Measurements from ENCODE around the gene STAT2.
"Not testable (repeated sequence)": the region's sequence is repeated elsewhere in the genome, so short reads cannot be mapped to it uniquely, and the experiment has no call there.

The STAT2 gene

DNA sequence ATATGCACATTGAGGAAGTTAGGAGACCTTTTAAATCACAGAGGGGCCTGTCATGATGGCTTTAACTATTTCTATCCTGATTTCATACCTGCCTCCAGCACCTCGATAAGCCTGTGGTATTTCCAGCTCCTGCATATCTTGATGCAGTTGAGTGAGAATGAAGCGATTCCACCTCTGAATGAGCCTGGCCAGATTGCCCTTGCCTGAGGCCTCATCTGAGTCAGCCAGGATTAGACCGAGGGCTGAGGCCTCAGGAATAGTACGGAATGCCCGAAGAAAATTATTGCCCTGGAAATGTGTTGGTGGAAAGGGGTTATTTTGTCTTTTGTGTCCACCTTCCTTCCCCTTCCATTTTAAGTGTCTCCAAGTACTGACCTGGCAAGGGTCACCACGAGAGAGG lies 35.7 kb downstream of the STAT2 start:
- no peak for DNase-seq

DNA sequence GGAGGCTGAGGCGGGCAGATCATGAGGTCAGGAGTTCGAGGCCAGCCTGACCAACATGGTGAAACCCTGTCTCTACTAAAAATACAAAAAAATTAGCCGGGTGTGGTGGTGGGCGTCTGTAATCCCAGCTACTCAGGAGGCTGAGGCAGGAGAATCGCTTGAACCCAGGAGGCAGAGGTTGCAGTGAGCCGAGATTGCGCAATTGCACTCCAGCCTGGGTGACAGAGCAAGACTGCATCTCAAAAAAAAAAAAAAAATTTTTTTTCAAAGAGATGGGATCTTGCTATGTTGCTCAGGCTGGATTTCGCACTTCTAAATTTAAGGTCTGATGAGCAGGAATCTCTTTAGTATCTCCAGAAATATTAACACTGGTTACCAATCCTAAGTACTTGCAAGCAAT lies 38.3 kb downstream of the STAT2 start:
- not testable (repeated sequence) for DNase-seq

DNA sequence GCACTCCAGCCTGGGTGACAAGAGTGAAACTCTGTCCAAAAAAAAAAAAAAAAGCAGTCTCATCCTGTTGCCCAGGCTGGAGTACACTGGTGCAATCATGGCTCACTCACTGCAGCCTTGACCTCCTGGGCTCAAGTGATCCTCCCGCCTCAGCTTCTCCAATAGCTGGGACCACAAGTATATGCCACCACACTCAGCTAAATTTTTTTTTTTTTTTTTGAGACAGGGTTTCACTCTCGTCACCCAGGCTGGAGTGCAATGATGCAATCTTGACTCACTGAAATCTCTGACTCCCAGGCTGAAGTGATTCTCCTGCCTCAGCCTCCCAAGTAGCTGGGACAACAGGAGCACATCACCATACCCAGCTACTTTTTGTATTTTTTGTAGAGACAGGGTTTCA lies 38.9 kb downstream of the STAT2 start:
- no peak for DNase-seq

DNA sequence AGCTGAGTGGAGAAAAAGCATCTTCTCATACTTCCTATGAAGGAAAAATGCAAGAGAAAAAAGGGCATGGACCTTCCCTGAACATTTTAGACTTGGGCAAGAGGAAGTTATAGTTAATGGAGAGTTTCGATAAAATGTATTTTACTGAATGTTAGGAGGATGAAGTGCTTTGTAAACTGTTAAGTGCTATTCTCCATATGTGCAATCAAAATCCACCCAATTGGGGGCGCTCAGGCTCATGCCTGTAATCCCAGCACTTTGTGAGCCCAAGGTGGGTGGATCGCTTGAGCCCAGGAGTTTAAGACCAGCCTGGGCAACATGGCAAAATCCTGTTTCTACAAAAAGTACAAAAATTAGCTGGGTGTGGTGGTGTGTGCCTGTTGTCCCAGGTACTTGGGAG lies 42.2 kb downstream of the STAT2 start:
- DNase-seq = no peak

DNA sequence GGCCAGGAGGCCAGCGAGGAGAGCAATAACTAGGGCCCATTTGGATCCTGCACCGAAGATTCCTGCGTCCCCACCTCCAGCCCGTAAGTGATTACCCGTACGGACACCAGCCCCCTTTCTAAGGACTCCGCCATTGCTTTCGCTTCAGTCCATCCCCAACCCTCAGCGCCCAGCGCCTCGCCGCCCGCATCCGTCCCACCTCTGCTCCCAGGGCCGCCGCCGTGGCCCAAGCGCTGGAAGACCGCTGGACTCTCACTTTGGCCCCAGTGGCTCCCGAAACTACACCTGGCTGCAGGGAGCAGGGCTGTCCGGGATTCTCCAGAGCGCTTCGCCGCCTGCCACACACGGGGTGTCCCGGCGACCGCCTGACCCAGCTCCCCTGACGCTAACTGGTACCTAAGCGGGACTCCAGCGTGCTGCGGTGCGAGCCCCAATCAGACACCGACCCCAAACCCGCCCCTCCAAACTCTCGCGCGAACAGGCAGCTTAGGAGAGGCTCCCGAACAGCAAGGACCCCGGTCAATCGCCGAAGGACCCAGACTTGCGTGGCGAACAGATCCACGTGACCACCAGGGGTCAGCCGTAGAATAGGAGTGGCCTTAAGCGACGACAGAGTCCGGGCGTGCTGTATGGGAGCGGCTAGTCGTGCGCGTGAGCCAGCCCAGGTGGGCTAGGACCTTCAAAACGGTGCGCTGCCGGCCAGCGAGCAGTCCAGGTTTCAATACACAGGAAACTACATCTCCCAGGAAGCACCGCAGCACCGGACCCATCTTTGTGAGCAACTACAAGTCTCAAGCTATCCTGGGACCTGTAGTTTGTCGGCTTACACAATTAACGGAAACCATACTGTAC lies 44.1 kb downstream of the STAT2 start, which contains the start of gene CNPY2:
TSS of gene CNPY2 (minus strand) at position 367 of the 852 bp plus-strand sequence. CDS start 771 bp downstream, outside the sequence.
- DNase-seq = peak; percentile 98

DNA sequence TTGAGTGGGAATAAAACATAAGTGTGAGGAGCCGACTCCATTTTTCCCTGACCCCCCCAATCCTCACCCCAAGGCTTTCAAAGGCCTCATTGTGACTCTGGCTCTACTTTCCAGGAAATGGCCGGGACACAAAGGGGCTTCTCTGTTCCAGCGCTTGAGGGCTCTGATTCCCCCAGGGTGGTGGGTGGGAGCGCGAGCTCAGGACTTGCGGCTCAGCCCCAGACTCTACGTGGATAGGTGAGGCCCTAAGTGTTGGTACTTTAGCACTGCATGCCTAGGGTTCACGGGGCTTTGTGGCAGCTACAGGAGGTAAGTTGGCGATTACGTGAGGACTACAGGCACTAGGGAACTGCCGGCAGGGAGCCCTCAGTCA lies 44.7 kb downstream of the STAT2 start:
- peak; percentile 32 for DNase-seq

DNA sequence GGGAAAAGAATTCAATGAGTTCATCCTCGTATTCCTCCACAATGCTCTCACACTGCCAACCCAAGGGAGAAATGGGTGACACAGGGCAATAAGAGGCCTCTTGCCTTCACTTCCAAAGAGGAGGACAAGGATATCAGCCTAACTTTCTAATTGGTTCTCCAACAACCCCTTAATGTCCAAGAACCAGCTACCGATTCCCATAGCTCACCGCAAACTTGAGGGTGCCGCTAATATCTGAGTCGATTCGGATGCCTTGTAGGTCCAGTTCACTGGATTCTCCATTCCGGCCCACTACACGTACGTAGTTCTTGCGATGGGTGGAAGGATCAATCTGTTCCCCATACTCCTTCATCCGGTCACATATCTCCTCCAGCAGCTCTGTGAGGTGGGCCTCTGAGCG lies 48.9 kb downstream of the STAT2 start:
- no peak for DNase-seq

DNA sequence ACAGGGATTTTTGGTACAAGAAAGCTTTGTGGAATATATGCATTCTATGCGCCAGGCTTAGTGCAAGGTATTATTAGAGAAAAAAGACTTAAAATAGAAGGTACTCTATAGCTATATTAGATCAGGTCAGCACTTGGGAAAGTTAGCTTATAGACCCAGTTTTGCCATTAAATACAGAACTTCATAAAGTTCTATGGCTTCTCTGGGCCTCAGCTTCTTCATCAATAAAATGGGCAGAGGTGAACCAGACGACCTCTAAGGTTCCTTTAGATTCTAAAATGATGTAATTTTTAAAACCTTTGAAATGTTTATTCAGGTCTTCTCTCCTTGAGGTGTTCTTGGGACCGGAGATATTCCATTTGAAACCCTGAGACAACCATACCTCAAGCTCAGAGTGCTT lies 51.2 kb downstream of the STAT2 start:
- DNase-seq = no peak

DNA sequence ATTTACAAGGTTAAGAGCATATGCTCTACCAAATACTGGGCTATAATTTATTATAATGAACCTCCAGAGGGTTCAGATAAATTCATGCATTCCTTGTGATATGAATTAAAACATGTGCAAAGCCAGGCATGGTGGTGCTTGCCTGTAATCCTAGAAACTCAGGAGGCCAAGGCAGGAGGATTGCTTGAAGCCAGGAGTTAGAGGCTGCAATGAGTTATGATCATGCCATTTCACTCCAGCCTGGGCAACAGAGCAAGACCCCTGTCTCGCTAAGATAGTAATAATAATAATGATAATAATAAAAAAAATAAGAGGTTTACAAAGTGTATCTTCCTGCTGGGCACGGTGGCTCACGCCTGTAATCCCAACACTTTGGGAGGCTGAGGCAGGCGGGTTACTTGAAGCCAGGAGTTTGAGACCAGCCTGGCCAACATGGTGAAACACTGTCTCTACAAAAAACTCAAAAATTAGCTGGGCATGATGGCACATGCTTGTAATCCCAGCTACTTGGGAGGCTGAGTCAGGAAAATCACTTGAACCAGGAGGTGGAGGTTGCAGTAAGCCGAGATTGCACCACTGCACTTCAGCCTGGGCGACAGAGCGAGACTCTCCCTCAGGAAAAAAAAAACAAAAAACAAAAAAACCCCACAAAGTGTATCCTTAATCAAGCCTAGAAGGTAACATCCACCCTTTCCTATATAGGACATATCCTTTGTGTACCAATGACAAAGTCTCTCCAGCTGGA lies 52.5 kb downstream of the STAT2 start:
- DNase-seq = no peak

DNA sequence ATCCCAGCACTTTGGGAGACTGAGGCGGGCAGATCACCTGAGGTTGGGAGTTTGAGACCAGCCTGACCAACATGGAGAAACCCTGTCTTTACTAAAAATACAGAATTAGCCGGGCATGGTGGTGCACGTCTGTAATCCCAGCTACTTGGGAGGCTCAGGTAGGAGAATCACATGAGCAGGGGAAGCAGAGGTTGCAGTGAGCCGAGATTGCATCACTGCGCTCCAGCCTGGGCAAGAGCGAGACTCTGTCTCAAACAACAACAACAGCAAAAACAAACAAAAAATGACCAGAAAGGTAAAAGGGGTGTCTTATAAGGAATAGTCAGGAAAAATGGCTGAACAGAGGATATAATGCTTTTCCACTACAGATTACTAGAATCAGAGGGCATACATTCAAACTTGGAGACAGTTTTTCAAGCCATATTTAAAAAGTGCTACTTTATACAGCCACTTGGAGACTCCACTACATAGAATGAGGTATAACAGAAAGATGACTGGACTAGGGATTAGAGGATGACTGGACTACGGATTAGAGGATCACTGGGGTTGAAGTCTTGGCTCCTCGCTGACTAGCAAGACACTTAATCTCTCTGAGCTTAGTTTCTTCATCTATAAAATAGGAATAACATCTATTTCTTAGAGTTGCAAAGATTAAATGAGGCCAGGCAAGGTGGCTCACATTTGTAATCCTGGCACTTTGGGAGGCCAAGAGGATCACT lies 54.9 kb downstream of the STAT2 start:
- no peak for DNase-seq

DNA sequence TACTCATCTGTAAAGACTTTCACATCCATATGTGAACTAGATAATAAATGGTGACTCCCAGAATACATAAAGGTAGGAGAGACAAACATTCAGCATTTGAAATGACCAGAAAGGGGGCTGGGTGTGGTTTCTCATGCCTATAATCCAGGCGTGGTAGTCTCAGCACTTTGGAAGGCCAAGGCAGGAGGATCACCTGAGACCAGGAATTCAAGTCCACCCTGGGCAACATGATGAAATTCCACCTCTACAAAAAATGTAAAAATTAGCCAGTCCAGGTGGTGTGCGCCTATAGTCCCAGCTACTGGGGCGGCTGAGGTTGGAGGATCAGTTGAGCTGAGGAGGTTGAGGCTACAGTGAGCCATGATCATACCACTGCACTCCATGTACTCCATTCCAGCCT lies 55.6 kb downstream of the STAT2 start:
- no peak for DNase-seq

DNA sequence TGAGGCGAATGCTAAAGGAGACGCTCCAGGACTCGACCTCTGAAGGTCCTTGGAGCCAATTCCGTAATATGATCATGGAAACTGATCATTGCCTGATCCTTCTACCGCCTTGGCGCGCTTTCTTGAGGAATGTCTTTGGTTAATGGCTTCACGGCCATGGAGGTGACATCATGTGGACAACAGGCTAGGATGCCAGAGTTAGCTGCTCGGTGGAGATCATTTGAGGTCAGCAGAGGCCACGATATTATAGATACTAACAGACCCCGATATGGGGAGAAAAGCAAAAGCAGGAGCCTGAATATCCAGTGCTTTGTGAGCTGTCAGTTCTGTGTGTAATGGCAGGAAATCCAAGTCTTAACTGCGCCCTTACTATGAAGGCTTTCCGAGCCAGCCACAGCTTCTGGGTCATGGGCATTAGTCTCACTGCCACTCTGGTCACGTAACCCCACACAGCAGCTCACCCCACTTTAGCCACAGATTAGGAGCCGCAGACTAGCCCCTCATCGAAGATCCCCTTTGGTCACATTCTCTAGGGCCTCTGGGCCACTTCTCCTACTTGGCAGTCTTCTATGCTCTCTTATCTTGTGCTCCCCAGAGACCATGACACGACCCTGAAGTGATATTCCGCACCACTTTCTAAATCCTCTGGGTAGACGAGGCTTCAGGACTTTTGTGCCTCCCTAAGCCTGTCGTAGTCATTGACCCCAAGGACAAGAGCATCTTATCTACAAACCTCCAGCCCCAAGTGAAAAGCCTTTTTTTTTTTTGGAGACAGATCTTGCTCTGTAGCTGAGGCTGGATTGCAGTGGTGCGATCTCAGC lies 59.1 kb downstream of the STAT2 start:
- DNase-seq = no peak

DNA sequence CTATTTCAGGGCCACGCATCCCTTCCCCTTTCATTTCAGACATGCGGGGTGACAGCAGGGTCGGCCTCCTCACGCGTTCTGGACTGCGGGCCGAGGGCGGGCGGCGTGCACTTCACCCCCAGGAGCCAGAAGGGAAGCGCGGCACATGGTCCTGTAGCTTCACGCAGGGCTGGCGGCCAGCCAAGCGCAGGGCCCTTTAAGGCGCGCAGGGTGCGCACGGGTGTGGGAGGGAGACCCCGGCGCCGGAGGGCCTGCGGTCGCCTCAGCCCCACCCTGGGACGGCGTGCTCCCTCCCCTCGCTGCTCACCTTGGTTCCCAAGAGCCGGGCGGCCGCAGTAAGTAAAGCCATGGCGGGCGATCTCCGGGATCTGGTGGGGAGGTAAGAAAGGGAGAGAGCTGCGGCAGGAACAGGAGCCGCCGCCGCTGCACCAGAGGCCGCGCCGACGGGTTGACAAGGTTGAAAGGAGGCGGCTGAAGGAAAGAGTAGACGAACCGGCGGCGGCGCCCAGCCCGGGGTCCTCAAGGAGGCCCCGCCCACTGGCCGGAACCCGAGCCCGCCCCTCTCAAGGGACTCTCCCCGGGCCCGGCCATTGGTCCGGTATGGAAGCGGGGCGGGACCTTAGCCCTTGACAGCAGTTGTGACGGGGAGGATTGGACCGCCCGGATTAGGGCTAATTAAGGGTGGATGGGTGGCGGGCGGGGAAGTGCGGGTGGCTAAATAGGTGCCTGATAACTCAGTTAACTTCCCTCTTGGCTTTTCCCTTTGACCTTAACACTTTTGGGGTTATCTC lies 59.9 kb downstream of the STAT2 start, which contains the start of gene CS:
TSS of gene CS (minus strand) at position 478 of the 791 bp plus-strand sequence. CDS start at position 349, 129 bp downstream.
- DNase-seq = peak; percentile 98

DNA sequence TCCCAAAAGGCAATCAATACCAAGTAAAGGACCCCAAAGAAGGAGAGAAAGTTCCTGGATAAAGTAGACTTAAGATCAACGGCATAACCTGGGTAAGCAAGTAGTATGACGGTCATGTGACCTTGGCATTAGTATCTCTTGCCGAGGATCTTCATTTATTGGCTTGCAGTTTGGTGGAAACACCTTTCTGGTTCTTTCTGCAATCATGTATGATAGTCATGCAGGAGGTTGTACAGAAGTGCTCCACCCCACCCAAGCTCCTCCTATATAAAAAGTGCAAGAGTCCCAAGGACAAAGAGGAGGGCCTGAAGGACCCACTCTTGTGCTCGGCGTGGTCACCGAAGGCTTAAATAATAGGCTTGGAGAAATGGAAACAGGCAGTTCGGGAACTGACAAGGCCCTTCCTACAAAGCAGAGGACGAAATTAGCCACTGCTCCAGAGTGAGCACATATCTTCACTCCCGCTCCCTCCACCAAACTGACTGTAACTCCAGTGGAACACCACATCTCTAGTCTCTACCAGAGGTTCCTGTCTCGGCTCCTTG lies 60.5 kb downstream of the STAT2 start:
- DNase-seq = no peak

DNA sequence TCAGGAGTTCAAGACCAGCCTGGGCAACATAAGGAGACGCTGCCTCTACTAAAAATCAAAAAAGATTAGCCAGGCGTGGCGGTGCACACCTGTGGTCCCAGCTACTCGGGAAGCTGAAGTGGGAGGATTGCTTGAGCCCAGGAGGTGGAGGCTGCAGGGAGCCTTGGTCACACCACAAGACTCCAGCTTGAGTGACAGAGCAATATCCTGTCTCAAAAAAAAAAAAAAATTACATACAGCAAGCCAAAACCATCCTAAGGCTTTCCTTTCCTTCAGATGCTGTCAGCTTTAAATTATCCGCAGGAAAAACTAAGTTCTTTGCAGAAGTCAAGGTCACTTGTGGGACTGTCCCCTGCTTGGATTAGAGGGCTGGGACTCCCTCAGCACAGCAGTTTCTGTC lies 61.1 kb downstream of the STAT2 start:
- no peak for DNase-seq

DNA sequence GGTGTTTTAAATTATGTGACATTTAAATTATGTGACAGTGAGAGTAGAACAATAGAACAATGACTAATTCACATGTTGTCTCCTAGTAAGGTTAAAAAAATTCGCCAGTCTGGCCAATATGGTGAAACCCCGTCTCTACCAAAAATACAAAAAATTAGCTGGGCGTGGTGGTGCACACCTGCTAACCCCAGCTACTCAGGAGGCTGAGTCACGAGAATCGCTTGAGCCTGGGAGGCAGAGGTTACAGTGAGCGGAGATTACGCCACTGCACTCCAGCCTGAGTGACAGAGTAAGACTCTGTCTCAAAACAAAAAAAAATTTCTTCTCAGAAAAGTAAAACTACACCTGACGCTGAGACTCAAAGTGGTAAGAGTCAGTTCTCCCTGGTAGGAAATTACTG lies 62.5 kb downstream of the STAT2 start:
- DNase-seq = no peak

DNA sequence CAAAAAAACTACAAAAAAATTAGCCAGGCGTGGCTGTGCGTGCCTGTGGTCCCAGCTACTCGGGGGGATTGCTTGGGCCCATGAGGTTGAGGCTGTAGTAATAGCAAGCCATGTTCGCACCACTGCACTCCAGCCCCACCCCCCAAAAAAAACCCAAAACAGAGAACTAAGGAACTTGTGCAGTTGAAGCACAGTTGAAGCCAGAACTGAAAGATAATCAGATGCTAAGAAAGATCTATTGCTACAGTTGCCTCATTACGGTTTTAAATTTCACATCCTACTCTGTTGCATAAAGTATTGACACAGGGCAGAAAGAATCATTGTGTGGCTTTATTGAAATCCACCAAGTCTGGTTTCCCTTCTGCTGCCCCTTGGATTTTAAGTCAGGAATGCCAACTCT lies 63.6 kb downstream of the STAT2 start:
- DNase-seq = no peak

DNA sequence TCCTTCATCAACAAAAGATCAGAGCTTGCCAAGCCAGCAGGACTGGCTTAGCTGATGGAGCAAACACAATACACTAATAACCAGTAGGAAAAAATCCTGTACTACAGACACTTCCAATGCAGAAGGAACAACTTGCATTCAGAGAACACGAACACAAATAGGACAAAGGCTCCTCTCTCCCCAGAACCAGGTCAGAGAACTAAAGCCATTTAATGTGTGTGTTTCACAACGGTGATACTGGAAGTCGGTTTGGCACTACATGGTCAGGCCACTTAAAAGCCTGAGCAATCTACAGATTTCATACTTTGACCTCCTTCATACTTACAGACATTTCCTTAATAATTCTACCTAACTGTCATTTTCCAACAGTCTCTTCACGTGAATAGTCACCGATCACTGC lies 66.1 kb downstream of the STAT2 start:
- no peak for DNase-seq
